ENCODE measurements around the gene RBM10.

- TF ChIP-seq POLR2A (IDR thresholded peaks at IDR 0.05) = no peak
- TF ChIP-seq CTCF (IDR thresholded peaks at IDR 0.05) = no peak
Observed at GRCh38 chrX:47145395-47146120, 537 bp downstream of the RBM10 start.
